ENCODE data around the gene ABCA3.
"Not testable (repeated sequence)": the region's sequence is repeated elsewhere in the genome, so short reads cannot be mapped to it uniquely, and the experiment has no call there.

ABCA3 gene

DNA sequence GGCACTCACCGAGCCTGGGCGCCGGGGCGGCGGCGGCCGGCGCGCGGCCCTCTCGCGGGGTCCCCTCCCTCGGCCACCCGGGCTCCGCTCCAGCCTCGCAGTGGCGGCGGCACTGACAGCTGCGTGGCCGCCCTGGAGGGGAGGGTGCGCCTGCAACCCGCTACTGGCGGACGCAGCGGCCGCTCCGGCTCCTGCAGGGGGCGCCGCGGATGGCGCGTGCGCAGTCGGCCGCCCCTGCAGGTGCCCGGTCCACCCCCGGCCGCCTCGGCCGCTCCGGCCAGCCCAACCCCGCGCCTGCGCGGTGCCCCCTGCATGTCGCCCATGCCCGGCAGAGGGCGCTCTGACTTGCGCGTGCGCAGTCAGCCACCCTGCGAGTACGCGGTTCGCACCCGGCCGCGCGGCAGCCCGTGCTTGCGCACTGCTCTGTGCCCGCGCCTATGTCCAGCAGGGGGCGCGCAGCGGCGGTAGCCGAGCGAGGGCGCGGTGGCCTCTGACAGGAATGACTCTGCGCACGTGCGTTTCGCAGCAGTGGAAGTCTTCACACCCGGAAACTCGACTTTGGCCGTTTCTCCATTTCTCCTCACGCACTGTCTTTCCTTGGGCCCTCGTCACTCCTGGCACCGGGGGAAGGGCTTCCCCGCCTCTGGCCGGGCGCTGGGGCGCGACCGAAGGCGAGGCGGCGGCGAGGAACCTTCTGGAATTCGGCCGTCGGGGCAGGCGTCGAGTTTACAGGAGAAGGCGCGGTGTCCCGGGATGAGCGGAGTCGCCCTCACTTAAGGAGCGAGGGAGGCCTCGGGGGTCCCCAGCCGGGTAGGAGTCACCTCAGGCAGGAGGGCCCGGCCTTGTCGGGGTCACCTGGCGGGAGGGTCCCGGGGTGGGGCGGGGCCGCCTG lies at the start of gene ABCA3:
Gene ABCA3 (minus strand): TSS at position 165 of the 892 bp plus-strand sequence. CDS start 14,262 bp downstream, outside the sequence.
- TF ChIP-seq, protein P1, sequence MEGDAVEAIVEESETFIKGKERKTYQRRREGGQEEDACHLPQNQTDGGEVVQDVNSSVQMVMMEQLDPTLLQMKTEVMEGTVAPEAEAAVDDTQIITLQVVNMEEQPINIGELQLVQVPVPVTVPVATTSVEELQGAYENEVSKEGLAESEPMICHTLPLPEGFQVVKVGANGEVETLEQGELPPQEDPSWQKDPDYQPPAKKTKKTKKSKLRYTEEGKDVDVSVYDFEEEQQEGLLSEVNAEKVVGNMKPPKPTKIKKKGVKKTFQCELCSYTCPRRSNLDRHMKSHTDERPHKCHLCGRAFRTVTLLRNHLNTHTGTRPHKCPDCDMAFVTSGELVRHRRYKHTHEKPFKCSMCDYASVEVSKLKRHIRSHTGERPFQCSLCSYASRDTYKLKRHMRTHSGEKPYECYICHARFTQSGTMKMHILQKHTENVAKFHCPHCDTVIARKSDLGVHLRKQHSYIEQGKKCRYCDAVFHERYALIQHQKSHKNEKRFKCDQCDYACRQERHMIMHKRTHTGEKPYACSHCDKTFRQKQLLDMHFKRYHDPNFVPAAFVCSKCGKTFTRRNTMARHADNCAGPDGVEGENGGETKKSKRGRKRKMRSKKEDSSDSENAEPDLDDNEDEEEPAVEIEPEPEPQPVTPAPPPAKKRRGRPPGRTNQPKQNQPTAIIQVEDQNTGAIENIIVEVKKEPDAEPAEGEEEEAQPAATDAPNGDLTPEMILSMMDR (IDR thresholded peaks at IDR 0.05; ENCODE audit: insufficient read depth, low read length, missing control alignments), result peak; percentile 96
- H3K4me3 ChIP-seq (ENCODE audit: low read depth, low read length), result peak within 1 kb of the TSS; percentile 56
- DNase-seq (ENCODE audit: low read depth, low spot score), result peak; percentile 41
- POLR2A ChIA-PET, result interaction anchor here (0.6 kb wide), 1 partner anchor 134 kb away, joined by 3 read pairs; the partner anchor contains the start of gene TBC1D24
- CTCF ChIA-PET, result interaction anchor here (0.6 to 1.4 kb wide), 38 partner anchors 9 to 195 kb away, joined by 3 to 14 read pairs (median 4); partner anchors contain the start of gene CCNF

GRCh38 chr16:2388875-2389433 lies 48.4 kb upstream of the ABCA3 start:
- H3K4me3 ChIP-seq (ENCODE audit: low read depth, low read length), result no peak overlapping the region
- CTCF ChIA-PET, result no interaction called here
- DNase-seq (ENCODE audit: low read depth, low spot score), result no peak
- TF ChIP-seq, protein P1 (IDR thresholded peaks at IDR 0.05; ENCODE audit: insufficient read depth, low read length, missing control alignments), result no peak
- POLR2A ChIA-PET, result interaction anchor here (0.8 kb wide), 1 partner anchor 125 kb away, joined by 3 read pairs; the partner anchor contains the start of gene ATP6V0C

DNA sequence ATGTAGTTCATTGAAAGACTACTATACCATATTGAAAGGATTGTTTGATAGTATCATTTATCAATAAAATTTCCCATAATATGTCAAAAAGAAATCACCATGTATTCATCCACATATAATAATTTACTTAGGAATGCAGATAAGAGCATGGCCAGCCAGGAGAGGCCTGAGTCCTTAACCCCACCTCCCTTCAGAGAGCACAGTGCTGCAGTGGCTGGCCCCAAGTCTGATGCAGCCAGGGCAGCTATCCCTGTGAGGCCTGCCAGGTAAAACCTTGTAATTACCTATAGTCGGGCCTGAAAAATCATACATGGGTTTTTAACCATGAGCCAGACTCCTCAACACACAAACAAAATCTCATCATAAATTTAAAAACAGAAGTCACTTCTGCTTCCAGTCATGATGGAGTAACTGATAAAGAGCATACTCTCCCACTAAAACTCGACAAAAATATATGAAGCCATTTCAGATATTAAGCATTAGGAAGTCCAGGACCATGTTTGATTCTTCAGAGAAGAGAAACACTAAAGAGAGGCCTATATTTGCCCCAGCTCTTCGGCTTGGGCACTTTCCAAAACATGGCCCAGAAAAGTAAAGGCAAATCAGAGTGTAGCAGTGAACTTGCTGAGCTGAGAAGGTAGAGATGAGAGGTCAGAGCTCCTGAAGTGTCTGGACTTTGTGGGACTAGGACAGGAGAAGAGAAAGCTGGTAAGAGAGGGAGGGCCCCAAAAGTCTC lies 47.8 kb upstream of the ABCA3 start:
- TF ChIP-seq, protein P1 (IDR thresholded peaks at IDR 0.05; ENCODE audit: insufficient read depth, low read length, missing control alignments), result no peak
- DNase-seq (ENCODE audit: low read depth, low spot score), result no peak
- ChIA-PET POLR2A (interaction anchor here (0.8 kb wide), 1 partner anchor 126 kb away, joined by 3 read pairs; the partner anchor contains the start of gene ATP6V0C), CTCF (no interaction called here)
- no peak overlapping the region for H3K4me3 ChIP-seq (ENCODE audit: low read depth, low read length)

DNA sequence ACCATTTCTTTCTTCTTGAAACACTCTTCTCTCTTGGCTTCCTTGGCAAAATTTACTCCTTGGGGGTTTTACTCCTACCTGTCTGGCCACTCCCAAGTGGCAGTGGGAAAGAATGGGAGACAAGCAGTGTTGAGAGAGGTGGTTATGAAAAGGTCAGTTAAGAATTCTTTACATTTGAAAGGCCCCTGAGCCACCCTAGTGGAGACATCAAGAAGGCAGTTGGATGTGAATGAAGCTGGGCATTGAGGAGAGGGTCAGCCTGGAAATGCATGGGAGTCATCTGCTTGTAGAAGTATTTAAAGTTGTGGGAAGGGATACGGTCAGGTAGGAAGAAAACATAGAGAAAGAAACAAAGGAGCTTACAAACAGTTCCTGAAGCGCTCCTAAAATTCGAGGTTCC lies 46.5 kb upstream of the ABCA3 start:
- no peak overlapping the region for H3K4me3 ChIP-seq (ENCODE audit: low read depth, low read length)
- CTCF ChIA-PET, result no interaction called here
- POLR2A ChIA-PET, result no interaction called here
- TF ChIP-seq, protein P1 (IDR thresholded peaks at IDR 0.05; ENCODE audit: insufficient read depth, low read length, missing control alignments), result peak; percentile 19
- no peak for DNase-seq (ENCODE audit: low read depth, low spot score)

- CTCF ChIA-PET, POLR2A ChIA-PET: not testable (repeated sequence)
Measured at GRCh38 chr16:2385982-2386381, 45.5 kb upstream of the ABCA3 start.

GRCh38 chr16:2385190-2385836 lies 44.8 kb upstream of the ABCA3 start:
- CTCF ChIA-PET, result interaction anchor here (0.6 to 1.4 kb wide), 3 partner anchors 16 to 42 kb away, joined by 3 to 4 read pairs (median 3); no protein-coding TSS in a partner anchor

More at GRCh38 chr16:2385982-2386381, 45.5 kb upstream of the ABCA3 start:
- H3K4me3 ChIP-seq (ENCODE audit: low read depth, low read length); DNase-seq (ENCODE audit: low read depth, low spot score): not testable (repeated sequence)

More at GRCh38 chr16:2385190-2385836, 44.8 kb upstream of the ABCA3 start:
- H3K4me3 ChIP-seq (ENCODE audit: low read depth, low read length), result no peak overlapping the region
- TF ChIP-seq, protein P1 (IDR thresholded peaks at IDR 0.05; ENCODE audit: insufficient read depth, low read length, missing control alignments), result no peak
- POLR2A ChIA-PET, result no interaction called here
- DNase-seq (ENCODE audit: low read depth, low spot score), result no peak
